Keratinocyte (primary cell): ENCODE data around the gene MRPL50.

ENCODE experiments used
- EZH2 ChIP-seq: IDR thresholded peaks from one replicate; pipeline ENCODE4 v1.6.1; 2012; ENCODE audit warnings: inconsistent platforms, mild to moderate bottlenecking, low read length, moderate library complexity
- TF ChIP-seq, protein P1 (sequence below), 3 experiments: IDR thresholded peaks in 1 of 3; conservative IDR thresholded peaks in 1 of 3; optimal IDR thresholded peaks in 1 of 3; 2 replicates in 2 of 3; 3 replicates in 1 of 3; pipeline versions ENCODE3 to v1.5.1; 2011; ENCODE audit warnings: low read length in 3 of 3, mild to moderate bottlenecking in 3 of 3, moderate library complexity in 2 of 3, control low read depth in 1 of 3, inconsistent platforms in 1 of 3; ENCODE audit not compliant: insufficient read depth in 2 of 3; ENCODE audit errors: extremely low read depth in 1 of 3

DNA sequence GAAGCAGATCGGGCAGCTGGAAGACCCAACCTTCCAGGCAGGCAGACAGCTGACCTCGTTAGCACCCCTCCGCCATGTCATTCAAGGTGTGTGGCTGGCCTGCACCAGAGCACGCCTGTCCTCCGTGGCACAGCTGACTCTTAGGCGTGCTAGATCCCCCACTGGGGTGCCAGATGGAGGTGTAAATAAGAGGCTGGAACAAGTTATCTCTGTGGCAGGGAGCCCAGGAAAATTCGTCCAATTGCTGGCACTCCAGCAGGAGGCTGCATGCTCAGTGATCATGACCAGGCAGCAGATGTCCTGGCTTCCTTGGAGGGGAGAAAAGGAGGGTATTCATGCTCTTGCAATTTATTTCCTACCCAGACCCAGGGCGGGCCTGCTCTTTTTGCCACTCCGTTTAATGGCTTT lies 45.0 kb upstream of the MRPL50 start:
- TF ChIP-seq, protein P1, sequence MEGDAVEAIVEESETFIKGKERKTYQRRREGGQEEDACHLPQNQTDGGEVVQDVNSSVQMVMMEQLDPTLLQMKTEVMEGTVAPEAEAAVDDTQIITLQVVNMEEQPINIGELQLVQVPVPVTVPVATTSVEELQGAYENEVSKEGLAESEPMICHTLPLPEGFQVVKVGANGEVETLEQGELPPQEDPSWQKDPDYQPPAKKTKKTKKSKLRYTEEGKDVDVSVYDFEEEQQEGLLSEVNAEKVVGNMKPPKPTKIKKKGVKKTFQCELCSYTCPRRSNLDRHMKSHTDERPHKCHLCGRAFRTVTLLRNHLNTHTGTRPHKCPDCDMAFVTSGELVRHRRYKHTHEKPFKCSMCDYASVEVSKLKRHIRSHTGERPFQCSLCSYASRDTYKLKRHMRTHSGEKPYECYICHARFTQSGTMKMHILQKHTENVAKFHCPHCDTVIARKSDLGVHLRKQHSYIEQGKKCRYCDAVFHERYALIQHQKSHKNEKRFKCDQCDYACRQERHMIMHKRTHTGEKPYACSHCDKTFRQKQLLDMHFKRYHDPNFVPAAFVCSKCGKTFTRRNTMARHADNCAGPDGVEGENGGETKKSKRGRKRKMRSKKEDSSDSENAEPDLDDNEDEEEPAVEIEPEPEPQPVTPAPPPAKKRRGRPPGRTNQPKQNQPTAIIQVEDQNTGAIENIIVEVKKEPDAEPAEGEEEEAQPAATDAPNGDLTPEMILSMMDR (optimal IDR thresholded peaks at IDR 0.05 in 1 of 3, IDR thresholded peaks at IDR 0.05 in 1 of 3, conservative IDR thresholded peaks at IDR 0.05 in 1 of 3; ENCODE audit: extremely low read depth in 1 of 3, insufficient read depth in 2 of 3, low read length in 3 of 3): no peak
- TF ChIP-seq EZH2: no peak
